ENCODE measurements around the gene ABHD12.
A peak's percentile ranks its signal among the peaks of the same experiment; 100 is the strongest.

The ABHD12 gene

GRCh38 chr20:25389401-25389857, 1.2 kb downstream of the ABHD12 start:
- peak; percentile 60 for DNase-seq (ENCODE audit: low read depth)
- TF ChIP-seq, protein P1, sequence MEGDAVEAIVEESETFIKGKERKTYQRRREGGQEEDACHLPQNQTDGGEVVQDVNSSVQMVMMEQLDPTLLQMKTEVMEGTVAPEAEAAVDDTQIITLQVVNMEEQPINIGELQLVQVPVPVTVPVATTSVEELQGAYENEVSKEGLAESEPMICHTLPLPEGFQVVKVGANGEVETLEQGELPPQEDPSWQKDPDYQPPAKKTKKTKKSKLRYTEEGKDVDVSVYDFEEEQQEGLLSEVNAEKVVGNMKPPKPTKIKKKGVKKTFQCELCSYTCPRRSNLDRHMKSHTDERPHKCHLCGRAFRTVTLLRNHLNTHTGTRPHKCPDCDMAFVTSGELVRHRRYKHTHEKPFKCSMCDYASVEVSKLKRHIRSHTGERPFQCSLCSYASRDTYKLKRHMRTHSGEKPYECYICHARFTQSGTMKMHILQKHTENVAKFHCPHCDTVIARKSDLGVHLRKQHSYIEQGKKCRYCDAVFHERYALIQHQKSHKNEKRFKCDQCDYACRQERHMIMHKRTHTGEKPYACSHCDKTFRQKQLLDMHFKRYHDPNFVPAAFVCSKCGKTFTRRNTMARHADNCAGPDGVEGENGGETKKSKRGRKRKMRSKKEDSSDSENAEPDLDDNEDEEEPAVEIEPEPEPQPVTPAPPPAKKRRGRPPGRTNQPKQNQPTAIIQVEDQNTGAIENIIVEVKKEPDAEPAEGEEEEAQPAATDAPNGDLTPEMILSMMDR (conservative IDR thresholded peaks at IDR 0.05; ENCODE audit: low read depth, low read length): no peak

DNA sequence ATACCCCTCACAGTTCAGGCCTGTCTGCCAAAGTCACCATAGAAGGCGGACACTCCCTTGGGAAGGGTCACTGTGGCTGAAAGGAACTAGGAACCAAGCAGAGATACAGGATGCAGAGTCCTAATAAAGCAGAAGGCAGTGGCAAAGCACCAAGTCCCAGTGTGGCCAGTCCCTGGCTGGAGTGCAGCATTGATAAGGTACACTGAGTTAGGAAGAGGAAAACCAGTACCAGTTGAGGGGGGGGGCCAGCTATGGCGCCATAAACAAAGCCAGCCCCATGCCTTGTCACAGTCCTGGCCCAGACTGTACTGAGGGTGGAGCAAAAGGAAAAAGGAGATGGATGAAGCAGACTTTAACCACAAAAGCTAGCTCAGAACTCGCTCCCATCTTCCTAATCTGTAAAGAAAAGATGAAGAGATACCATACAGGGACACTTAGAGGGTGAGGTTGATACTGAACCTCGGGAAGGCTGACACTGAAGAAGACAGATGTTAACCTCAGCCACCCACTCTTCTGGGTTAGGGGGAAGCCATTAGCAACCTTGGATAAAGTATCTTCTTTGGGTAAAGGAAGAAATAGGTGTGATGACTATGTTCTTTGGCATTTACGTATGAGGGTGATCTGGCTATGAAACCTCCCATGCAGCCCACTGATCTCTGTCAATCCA, 7.8 kb downstream of the ABHD12 start:
- H3K4me3 ChIP-seq (ENCODE audit: low read depth, low read length): no peak overlapping the region
- TF ChIP-seq, protein P1 (conservative IDR thresholded peaks at IDR 0.05; ENCODE audit: low read depth, low read length): no peak
- no peak for DNase-seq (ENCODE audit: low read depth)

More at GRCh38 chr20:25389401-25389857, 1.2 kb downstream of the ABHD12 start:
- H3K4me3 ChIP-seq (ENCODE audit: low read depth, low read length): peak overlapping the region; percentile 89

DNA sequence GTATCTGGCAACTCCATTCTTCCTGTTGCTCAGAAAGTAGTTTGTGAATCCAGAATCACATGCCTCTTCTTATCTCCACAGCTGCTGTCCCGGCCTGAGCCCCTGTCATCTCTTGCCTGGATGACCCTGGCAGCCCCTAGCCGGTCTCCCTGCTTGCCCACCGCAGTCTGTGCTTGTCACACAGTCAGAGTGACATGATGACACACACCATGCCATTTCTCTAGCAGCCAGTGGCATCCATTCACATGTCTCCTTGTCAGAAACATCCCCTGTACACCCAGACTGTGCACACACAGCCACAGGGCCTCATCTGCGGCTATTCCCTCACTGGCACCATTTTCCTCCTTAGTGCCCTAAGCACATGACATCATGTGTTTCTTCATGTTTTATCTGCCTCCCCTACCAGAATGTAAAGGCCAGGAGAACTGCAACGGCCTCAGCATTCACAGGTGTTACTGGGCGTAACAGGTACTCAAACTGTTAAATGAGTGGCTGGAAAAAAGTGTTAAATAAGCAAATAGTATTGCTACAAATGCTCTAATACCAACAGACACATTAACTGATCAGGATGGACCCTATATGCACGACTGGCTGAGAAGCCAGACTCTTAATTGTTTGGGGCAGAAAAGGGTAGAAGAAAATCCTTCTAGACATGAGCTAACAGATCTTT, 9.6 kb downstream of the ABHD12 start:
- H3K4me3 ChIP-seq (ENCODE audit: low read depth, low read length): no peak overlapping the region

DNA sequence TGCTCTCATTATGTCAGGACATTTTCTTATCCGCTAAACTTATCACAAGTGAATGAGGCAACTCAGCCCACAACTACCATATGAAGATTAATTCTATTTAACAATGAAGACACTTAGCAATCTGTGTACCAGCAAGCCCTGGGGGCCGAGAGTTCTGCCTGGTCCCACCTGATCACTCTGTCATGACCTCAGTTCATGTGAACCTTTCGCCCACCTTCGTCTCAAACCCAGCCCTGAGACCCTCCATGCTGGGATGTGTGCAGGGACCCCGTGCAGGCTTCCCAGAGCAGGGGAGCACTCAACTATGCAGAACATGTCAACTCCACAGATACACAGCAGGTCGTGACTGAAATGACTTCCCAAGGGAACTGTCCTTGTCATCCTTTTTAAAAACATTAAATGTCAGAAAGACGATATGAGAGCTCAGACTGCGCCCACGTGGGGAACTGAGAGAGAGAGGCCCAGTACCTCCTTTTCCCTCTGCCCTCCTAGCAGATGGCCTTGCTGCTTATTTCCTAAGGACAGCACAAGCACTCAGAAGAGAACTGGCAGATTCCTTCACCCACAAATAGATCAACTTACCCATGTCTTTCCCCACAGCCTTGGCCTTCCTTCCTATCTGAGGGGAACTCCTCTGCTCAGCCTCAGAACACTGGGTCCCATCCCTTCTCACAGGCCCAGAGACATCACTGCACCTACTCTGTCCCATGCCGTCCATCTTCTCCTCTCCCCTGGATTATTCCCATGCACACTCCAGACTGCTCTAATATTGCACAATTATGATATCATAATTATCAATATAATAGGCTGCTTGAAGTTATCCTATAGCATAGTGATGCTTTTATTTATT, 11.5 kb downstream of the ABHD12 start:
- no peak overlapping the region for H3K4me3 ChIP-seq (ENCODE audit: low read depth, low read length)
- TF ChIP-seq, protein P1 (conservative IDR thresholded peaks at IDR 0.05; ENCODE audit: low read depth, low read length): no peak
- DNase-seq (ENCODE audit: low read depth): no peak

More for the DNA sequence above, 9.6 kb downstream of the ABHD12 start:
- no peak for DNase-seq (ENCODE audit: low read depth)
- TF ChIP-seq, protein P1 (conservative IDR thresholded peaks at IDR 0.05; ENCODE audit: low read depth, low read length): no peak

DNA sequence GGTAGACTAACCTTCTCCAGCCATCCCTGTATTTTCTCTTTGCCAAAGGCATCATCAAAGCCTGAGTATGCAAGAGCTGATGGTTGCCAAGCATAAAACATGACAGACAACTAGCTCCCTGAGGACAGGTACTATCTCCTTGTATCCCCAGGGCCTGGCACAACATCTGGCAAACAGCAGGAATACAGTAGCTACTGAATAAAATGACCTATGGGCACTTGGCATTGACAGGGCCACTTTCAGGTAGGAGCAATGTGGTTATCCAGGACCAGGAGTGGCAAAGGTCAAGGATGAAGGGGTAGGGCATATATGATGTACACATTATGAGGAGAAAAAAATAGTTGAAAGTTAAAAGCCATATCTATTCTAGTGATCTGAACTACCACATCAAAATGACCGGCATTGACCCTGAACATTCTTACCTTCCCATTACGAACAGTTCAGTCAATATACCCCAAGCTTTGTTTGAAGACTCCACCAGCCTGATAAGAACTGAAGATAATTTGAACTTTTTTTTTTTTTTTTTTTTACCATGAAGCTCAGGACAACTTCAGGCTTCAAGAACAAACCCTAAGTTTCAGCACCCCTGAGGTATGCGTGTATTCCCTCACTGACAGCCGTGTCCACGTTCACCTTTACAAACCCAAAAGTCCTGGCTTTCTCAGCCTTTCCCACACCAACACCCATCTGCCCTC, 12.3 kb downstream of the ABHD12 start:
- no peak for DNase-seq (ENCODE audit: low read depth)
- TF ChIP-seq, protein P1 (conservative IDR thresholded peaks at IDR 0.05; ENCODE audit: low read depth, low read length): no peak
- H3K4me3 ChIP-seq (ENCODE audit: low read depth, low read length): no peak overlapping the region

DNA sequence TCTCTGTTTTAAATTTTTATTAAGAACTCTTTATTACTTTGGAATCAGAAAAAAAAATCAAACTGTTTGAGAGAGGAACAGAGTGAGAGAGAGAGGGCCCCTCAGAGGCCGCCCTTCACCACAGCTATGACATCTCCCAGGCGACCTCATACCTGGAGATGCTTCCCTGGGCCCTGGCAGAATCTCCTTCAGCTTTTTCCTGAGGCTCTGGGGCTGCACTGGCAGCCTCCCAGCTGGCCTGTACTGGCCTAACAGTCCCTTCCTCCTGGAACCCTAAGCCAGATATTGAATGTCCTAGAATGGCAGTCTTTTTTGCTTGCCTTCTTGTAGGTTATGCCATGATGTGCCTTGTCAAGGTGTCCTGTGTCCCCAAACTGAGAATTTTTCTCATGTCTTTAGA, 13.7 kb downstream of the ABHD12 start:
- DNase-seq (ENCODE audit: low read depth): no peak
- TF ChIP-seq, protein P1 (conservative IDR thresholded peaks at IDR 0.05; ENCODE audit: low read depth, low read length): no peak

More for the DNA sequence above, 13.7 kb downstream of the ABHD12 start:
- H3K4me3 ChIP-seq (ENCODE audit: low read depth, low read length): no peak overlapping the region

Measured in choroid plexus epithelial cell (primary cell).